Tibial nerve (tissue), 4 donors: Measurements from ENCODE around the gene VPS13D.

Source experiments
- CTCF ChIP-seq, 5 experiments: fragments of 200-600 bp in 3 of 5; fragments of 450-650 bp in 2 of 5; sonication (generic) in 3 of 5; IDR thresholded peaks; one replicate each; pipeline ENCODE4 v1.5.1; 2016 to 2019; ENCODE audit warnings: antibody characterized with exemption in 5 of 5, mild to moderate bottlenecking in 3 of 5, moderate library complexity in 2 of 5
- EP300 ChIP-seq, 2 donors: sonication (generic); formaldehyde crosslinking; IDR thresholded peaks; one replicate each; pipeline ENCODE4 v1.6.1; 2017; ENCODE audit warnings: antibody characterized with exemption in 2 of 2, mild to moderate bottlenecking in 1 of 2
- POLR2A ChIP-seq, 2 donors: fragments of 450-650 bp; IDR thresholded peaks; one replicate each; pipeline ENCODE4 v1.6.1; 2017; ENCODE audit warnings: antibody characterized with exemption in 2 of 2, mild to moderate bottlenecking in 2 of 2, moderate library complexity in 2 of 2

GRCh38 chr1:12180315-12180714, 49.5 kb upstream of the VPS13D start:
- TF ChIP-seq CTCF (IDR thresholded peaks at IDR 0.05) (no peak), POLR2A (IDR thresholded peaks at IDR 0.05) (peak in 1 of 2 donors; percentile 16), EP300 (IDR thresholded peaks at IDR 0.05) (peak; percentile 84 to 88)
